Panc1 (cell line): Measurements from ENCODE around the gene MCM7.

ENCODE experiments used
- POLR2AphosphoS5 ChIP-seq: IDR thresholded peaks from 2 replicates; pipeline ENCODE4 v1.6.1; 2012; ENCODE audit warnings: mild to moderate bottlenecking, low read depth, low read length, moderate library complexity
- SIN3A ChIP-seq: IDR thresholded peaks from 2 replicates; pipeline ENCODE4 v1.6.1; 2012; ENCODE audit warnings: low read depth, mild to moderate bottlenecking, low read length, moderate library complexity, borderline replicate concordance; ENCODE audit not compliant: insufficient read depth
- TCF7L2 ChIP-seq: IDR thresholded peaks from 2 replicates; pipeline ENCODE4 v1.6.1; 2011; ENCODE audit warnings: mild to moderate bottlenecking, low read depth, low read length, inconsistent platforms
- TF ChIP-seq, protein P1 (sequence below): fragments of 450-650 bp; IDR thresholded peaks from 2 replicates; pipeline ENCODE4 v1.5.1; 2017; ENCODE audit warnings: mild to moderate bottlenecking
- TF ChIP-seq, protein P2 (sequence below), 2 experiments: IDR thresholded peaks; 2 replicates each; pipeline ENCODE4 v1.6.1; 2011 to 2012; ENCODE audit warnings: low read depth in 2 of 2, control low read depth in 1 of 2, low read length in 1 of 2, mild to moderate bottlenecking in 1 of 2, moderate library complexity in 1 of 2; ENCODE audit not compliant: insufficient read depth in 1 of 2

- TF ChIP-seq, protein P1, sequence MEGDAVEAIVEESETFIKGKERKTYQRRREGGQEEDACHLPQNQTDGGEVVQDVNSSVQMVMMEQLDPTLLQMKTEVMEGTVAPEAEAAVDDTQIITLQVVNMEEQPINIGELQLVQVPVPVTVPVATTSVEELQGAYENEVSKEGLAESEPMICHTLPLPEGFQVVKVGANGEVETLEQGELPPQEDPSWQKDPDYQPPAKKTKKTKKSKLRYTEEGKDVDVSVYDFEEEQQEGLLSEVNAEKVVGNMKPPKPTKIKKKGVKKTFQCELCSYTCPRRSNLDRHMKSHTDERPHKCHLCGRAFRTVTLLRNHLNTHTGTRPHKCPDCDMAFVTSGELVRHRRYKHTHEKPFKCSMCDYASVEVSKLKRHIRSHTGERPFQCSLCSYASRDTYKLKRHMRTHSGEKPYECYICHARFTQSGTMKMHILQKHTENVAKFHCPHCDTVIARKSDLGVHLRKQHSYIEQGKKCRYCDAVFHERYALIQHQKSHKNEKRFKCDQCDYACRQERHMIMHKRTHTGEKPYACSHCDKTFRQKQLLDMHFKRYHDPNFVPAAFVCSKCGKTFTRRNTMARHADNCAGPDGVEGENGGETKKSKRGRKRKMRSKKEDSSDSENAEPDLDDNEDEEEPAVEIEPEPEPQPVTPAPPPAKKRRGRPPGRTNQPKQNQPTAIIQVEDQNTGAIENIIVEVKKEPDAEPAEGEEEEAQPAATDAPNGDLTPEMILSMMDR, result no peak
- TF ChIP-seq, protein P2, sequence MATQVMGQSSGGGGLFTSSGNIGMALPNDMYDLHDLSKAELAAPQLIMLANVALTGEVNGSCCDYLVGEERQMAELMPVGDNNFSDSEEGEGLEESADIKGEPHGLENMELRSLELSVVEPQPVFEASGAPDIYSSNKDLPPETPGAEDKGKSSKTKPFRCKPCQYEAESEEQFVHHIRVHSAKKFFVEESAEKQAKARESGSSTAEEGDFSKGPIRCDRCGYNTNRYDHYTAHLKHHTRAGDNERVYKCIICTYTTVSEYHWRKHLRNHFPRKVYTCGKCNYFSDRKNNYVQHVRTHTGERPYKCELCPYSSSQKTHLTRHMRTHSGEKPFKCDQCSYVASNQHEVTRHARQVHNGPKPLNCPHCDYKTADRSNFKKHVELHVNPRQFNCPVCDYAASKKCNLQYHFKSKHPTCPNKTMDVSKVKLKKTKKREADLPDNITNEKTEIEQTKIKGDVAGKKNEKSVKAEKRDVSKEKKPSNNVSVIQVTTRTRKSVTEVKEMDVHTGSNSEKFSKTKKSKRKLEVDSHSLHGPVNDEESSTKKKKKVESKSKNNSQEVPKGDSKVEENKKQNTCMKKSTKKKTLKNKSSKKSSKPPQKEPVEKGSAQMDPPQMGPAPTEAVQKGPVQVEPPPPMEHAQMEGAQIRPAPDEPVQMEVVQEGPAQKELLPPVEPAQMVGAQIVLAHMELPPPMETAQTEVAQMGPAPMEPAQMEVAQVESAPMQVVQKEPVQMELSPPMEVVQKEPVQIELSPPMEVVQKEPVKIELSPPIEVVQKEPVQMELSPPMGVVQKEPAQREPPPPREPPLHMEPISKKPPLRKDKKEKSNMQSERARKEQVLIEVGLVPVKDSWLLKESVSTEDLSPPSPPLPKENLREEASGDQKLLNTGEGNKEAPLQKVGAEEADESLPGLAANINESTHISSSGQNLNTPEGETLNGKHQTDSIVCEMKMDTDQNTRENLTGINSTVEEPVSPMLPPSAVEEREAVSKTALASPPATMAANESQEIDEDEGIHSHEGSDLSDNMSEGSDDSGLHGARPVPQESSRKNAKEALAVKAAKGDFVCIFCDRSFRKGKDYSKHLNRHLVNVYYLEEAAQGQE (IDR thresholded peaks at IDR 0.05; ENCODE audit: insufficient read depth in 1 of 2, low read depth in 2 of 2, low read length in 1 of 2), result no peak
- no peak for TF ChIP-seq SIN3A
- no peak for TF ChIP-seq POLR2AphosphoS5
- TF ChIP-seq TCF7L2, result no peak
Observed at GRCh38 chr7:100107890-100108289, 6.7 kb upstream of the MCM7 start.
